SK-N-SH treated with all-trans-retinoic acid at 6 μM for 48 hours (cell line): ENCODE measurements around the gene CEP63.
A peak's percentile ranks its signal among the peaks of the same experiment; 100 is the strongest.

Experiments
- ATAC-seq: fragments of 200-7000 bp; cut with Tn5 transposase; 3 replicates; pipeline ENCODE4 v1.9.1; 2020; ENCODE audit warnings: mild to moderate bottlenecking, moderate library complexity
- ARNTL ChIP-seq: fragments of 450-650 bp; formaldehyde crosslinking; IDR thresholded peaks from 2 replicates; pipeline ENCODE4 v1.5.0; 2020; ENCODE audit warnings: low read depth, mild to moderate bottlenecking, moderate library complexity, borderline replicate concordance
- BACH2 ChIP-seq: fragments of 250-450 bp; sonication (Bioruptor Pico); IDR thresholded peaks from 2 replicates; pipeline ENCODE4 v1.9.0; 2021; ENCODE audit warnings: mild to moderate bottlenecking, borderline replicate concordance
- CSDC2 ChIP-seq: fragments of 250-450 bp; sonication (Bioruptor Pico); IDR thresholded peaks from 2 replicates; pipeline ENCODE4 v1.5.0; 2020; ENCODE audit warnings: mild to moderate bottlenecking, moderate library complexity
- ESRRG ChIP-seq: fragments of 250-450 bp; sonication (Bioruptor Pico); IDR thresholded peaks from 2 replicates; pipeline ENCODE4 v1.6.1; 2021; ENCODE audit warnings: mild to moderate bottlenecking
- GLIS3 ChIP-seq: fragments of 250-450 bp; sonication (Bioruptor Pico); IDR thresholded peaks from 2 replicates; pipeline ENCODE4 v1.5.0; 2020; ENCODE audit warnings: mild to moderate bottlenecking, moderate library complexity
- ISL1 ChIP-seq: fragments of 250-450 bp; sonication (Bioruptor Pico); IDR thresholded peaks from 2 replicates; pipeline ENCODE4 v2.1.2; 2022; ENCODE audit warnings: mild to moderate bottlenecking, moderate library complexity
- OSR1 ChIP-seq: fragments of 250-450 bp; sonication (Bioruptor Pico); IDR thresholded peaks from 2 replicates; pipeline ENCODE4 v1.8.0; 2022; ENCODE audit warnings: moderate library complexity, mild to moderate bottlenecking, inconsistent platforms
- PPARA ChIP-seq: fragments of 250-450 bp; sonication (Bioruptor Pico); IDR thresholded peaks from 2 replicates; pipeline ENCODE4 v1.5.0; 2020; ENCODE audit warnings: mild to moderate bottlenecking, borderline replicate concordance
- RARB ChIP-seq: fragments of 250-450 bp; sonication (Bioruptor Pico); IDR thresholded peaks from 2 replicates; pipeline ENCODE4 v1.8.0; 2021; ENCODE audit warnings: mild to moderate bottlenecking, moderate library complexity
- SNAI2 ChIP-seq: fragments of 250-450 bp; sonication (Bioruptor Pico); IDR thresholded peaks from 2 replicates; pipeline ENCODE4 v1.5.0; 2020; ENCODE audit warnings: mild to moderate bottlenecking, moderate library complexity
- TCF4 ChIP-seq: fragments of 250-450 bp; sonication (Bioruptor Pico); IDR thresholded peaks from 2 replicates; pipeline ENCODE4 v1.8.0; 2021; ENCODE audit warnings: mild to moderate bottlenecking, moderate library complexity, borderline replicate concordance
- TOX ChIP-seq: fragments of 250-450 bp; sonication (Bioruptor Pico); IDR thresholded peaks from 2 replicates; pipeline ENCODE4 v1.8.0; 2021; ENCODE audit warnings: mild to moderate bottlenecking, moderate library complexity, borderline replicate concordance
- ZC3H10 ChIP-seq: fragments of 250-450 bp; sonication (Bioruptor Pico); IDR thresholded peaks from 2 replicates; pipeline ENCODE4 v1.5.1; 2021; ENCODE audit warnings: mild to moderate bottlenecking, moderate library complexity
- ZFP3 ChIP-seq: fragments of 250-450 bp; sonication (Bioruptor Pico); IDR thresholded peaks from 2 replicates; pipeline ENCODE4 v1.5.0; 2020; ENCODE audit warnings: mild to moderate bottlenecking, moderate library complexity
- ZFP30 ChIP-seq: fragments of 450-650 bp; formaldehyde crosslinking; IDR thresholded peaks from 2 replicates; pipeline ENCODE4 v1.5.0; 2022; ENCODE audit warnings: mild to moderate bottlenecking, moderate library complexity
- ZNF565 ChIP-seq: fragments of 450-650 bp; formaldehyde crosslinking; conservative IDR thresholded peaks from 2 replicates; pipeline ENCODE4 v1.5.0; 2020; ENCODE audit warnings: low read depth, mild to moderate bottlenecking, moderate library complexity
- ZNF70 ChIP-seq: fragments of 450-650 bp; formaldehyde crosslinking; IDR thresholded peaks from 2 replicates; pipeline ENCODE4 v1.5.0; 2020; ENCODE audit warnings: mild to moderate bottlenecking, moderate library complexity
- ZNF8 ChIP-seq: fragments of 450-650 bp; formaldehyde crosslinking; IDR thresholded peaks from 2 replicates; pipeline ENCODE4 v1.5.0; 2020; ENCODE audit warnings: mild to moderate bottlenecking, moderate library complexity
- TF ChIP-seq, protein P1 (sequence below): fragments of 250-450 bp; sonication (Bioruptor Pico); IDR thresholded peaks from 2 replicates; pipeline ENCODE4 v1.8.0; 2021; ENCODE audit warnings: low read depth, mild to moderate bottlenecking, moderate library complexity, borderline replicate concordance
- TF ChIP-seq, protein P2 (sequence below): fragments of 250-450 bp; sonication (Bioruptor Pico); IDR thresholded peaks from 2 replicates; pipeline ENCODE4 v1.5.1; 2020; ENCODE audit warnings: low read depth, mild to moderate bottlenecking, moderate library complexity
- TF ChIP-seq, protein P3 (sequence below): fragments of 250-450 bp; sonication (Bioruptor Pico); IDR thresholded peaks from 2 replicates; pipeline ENCODE4 v1.5.1; 2021; ENCODE audit warnings: mild to moderate bottlenecking, moderate library complexity
- TF ChIP-seq, protein P4 (sequence below): fragments of 250-450 bp; sonication (Bioruptor Pico); IDR thresholded peaks from 2 replicates; pipeline ENCODE4 v1.5.0; 2020; ENCODE audit warnings: mild to moderate bottlenecking, moderate library complexity
- TF ChIP-seq, protein P5 (sequence below): fragments of 250-450 bp; sonication (Bioruptor Pico); IDR thresholded peaks from 2 replicates; pipeline ENCODE4 v1.8.0; 2020; ENCODE audit warnings: mild to moderate bottlenecking, moderate library complexity, borderline replicate concordance

CEP63 gene

DNA sequence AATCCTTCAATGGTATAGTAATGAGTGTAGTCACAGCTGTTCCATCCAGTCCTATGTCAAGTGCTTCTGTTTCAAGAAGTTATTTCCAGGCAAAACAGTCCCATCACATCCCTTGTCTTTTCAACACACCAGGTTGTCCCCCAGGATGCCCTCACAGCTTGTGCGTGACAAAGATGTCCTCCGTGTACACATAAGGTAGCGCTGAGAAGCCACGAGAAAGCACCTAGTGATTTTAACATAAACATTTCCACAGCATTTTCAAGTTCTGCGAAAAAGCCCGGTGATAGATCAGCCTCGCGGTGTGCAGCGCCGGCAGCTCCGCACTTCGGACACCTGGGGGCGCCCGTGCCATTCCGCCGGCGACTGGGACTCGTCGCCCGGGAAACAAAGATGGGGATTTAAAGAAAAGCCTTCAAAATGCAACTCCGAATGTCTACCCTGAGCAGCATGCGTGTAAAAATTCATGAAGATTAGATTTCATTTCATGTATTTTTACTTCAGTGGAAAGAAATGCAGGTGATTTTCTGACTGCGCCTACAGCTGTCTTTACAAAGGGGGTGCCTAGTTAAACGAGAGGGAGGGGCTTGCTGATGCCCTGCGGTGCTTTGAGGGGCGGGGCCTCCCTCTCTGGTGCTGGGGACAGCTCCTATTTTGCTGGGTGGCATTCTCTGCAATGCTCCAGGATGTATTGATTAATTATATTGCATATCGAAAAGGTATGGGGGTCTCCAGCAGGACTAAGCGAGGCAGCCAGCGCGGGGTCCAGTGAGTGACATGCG is 115.0 kb downstream of the CEP63 start (continued):
- TF ChIP-seq, protein P1, sequence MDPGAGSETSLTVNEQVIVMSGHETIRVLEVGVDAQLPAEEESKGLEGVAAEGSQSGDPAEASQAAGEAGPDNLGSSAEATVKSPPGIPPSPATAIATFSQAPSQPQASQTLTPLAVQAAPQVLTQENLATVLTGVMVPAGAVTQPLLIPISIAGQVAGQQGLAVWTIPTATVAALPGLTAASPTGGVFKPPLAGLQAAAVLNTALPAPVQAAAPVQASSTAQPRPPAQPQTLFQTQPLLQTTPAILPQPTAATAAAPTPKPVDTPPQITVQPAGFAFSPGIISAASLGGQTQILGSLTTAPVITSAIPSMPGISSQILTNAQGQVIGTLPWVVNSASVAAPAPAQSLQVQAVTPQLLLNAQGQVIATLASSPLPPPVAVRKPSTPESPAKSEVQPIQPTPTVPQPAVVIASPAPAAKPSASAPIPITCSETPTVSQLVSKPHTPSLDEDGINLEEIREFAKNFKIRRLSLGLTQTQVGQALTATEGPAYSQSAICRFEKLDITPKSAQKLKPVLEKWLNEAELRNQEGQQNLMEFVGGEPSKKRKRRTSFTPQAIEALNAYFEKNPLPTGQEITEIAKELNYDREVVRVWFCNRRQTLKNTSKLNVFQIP = no peak
- TF ChIP-seq, protein P2, sequence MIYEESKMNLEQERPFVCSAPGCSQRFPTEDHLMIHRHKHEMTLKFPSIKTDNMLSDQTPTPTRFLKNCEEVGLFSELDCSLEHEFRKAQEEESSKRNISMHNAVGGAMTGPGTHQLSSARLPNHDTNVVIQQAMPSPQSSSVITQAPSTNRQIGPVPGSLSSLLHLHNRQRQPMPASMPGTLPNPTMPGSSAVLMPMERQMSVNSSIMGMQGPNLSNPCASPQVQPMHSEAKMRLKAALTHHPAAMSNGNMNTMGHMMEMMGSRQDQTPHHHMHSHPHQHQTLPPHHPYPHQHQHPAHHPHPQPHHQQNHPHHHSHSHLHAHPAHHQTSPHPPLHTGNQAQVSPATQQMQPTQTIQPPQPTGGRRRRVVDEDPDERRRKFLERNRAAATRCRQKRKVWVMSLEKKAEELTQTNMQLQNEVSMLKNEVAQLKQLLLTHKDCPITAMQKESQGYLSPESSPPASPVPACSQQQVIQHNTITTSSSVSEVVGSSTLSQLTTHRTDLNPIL (CRISPR knock-in tag) = no peak

- TF ChIP-seq ZFP30 (CRISPR knock-in tag) = no peak
- TF ChIP-seq, protein P3, sequence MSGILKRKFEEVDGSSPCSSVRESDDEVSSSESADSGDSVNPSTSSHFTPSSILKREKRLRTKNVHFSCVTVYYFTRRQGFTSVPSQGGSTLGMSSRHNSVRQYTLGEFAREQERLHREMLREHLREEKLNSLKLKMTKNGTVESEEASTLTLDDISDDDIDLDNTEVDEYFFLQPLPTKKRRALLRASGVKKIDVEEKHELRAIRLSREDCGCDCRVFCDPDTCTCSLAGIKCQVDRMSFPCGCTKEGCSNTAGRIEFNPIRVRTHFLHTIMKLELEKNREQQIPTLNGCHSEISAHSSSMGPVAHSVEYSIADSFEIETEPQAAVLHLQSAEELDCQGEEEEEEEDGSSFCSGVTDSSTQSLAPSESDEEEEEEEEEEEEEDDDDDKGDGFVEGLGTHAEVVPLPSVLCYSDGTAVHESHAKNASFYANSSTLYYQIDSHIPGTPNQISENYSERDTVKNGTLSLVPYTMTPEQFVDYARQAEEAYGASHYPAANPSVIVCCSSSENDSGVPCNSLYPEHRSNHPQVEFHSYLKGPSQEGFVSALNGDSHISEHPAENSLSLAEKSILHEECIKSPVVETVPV (CRISPR knock-in tag) = no peak
- no peak for TF ChIP-seq ZFP3 (CRISPR knock-in tag)
- TF ChIP-seq ESRRG (CRISPR knock-in tag) = no peak
- TF ChIP-seq, protein P4, sequence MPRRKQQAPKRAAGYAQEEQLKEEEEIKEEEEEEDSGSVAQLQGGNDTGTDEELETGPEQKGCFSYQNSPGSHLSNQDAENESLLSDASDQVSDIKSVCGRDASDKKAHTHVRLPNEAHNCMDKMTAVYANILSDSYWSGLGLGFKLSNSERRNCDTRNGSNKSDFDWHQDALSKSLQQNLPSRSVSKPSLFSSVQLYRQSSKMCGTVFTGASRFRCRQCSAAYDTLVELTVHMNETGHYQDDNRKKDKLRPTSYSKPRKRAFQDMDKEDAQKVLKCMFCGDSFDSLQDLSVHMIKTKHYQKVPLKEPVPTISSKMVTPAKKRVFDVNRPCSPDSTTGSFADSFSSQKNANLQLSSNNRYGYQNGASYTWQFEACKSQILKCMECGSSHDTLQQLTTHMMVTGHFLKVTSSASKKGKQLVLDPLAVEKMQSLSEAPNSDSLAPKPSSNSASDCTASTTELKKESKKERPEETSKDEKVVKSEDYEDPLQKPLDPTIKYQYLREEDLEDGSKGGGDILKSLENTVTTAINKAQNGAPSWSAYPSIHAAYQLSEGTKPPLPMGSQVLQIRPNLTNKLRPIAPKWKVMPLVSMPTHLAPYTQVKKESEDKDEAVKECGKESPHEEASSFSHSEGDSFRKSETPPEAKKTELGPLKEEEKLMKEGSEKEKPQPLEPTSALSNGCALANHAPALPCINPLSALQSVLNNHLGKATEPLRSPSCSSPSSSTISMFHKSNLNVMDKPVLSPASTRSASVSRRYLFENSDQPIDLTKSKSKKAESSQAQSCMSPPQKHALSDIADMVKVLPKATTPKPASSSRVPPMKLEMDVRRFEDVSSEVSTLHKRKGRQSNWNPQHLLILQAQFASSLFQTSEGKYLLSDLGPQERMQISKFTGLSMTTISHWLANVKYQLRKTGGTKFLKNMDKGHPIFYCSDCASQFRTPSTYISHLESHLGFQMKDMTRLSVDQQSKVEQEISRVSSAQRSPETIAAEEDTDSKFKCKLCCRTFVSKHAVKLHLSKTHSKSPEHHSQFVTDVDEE = no peak
- TF ChIP-seq OSR1 = no peak
- no peak for TF ChIP-seq ZNF70 (CRISPR knock-in tag)
- no peak for TF ChIP-seq CSDC2
- TF ChIP-seq ZNF8 = no peak
- TF ChIP-seq PPARA (CRISPR knock-in tag) = no peak
- TF ChIP-seq RARB (CRISPR knock-in tag) = no peak
- TF ChIP-seq ZC3H10 (CRISPR knock-in tag) = no peak
- no peak for TF ChIP-seq SNAI2 (CRISPR knock-in tag)
- TF ChIP-seq, protein P5, sequence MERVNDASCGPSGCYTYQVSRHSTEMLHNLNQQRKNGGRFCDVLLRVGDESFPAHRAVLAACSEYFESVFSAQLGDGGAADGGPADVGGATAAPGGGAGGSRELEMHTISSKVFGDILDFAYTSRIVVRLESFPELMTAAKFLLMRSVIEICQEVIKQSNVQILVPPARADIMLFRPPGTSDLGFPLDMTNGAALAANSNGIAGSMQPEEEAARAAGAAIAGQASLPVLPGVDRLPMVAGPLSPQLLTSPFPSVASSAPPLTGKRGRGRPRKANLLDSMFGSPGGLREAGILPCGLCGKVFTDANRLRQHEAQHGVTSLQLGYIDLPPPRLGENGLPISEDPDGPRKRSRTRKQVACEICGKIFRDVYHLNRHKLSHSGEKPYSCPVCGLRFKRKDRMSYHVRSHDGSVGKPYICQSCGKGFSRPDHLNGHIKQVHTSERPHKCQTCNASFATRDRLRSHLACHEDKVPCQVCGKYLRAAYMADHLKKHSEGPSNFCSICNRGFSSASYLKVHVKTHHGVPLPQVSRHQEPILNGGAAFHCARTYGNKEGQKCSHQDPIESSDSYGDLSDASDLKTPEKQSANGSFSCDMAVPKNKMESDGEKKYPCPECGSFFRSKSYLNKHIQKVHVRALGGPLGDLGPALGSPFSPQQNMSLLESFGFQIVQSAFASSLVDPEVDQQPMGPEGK (CRISPR knock-in tag) = no peak
- TF ChIP-seq TCF4 (CRISPR knock-in tag) = no peak
- no peak for TF ChIP-seq TOX (CRISPR knock-in tag)
- no peak for TF ChIP-seq BACH2
- no peak for TF ChIP-seq ISL1 (CRISPR knock-in tag)
- peak; percentile 74 for ATAC-seq
Measured at GRCh38 chr3:134601539-134602439, 115.9 kb downstream of the CEP63 start.

DNA sequence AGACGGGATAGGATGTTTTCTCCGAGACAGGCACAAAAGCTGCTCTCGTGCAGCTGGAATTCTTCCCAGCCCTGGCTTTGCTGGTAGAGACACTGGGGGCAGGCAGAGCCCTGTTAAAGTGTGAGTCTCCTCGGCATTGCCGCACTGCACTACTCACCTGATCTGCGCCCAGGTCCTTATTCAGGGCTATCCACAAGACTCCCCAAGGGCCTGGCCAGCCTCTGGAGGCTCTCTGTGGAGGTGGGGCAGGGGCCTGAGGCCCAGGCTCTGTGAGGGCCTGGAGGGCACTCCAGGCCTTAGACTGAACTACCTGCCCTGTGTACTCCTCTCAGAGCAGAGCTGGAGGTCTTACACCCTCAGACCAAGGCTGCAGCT is 116.6 kb downstream of the CEP63 start:
- peak; percentile 5 for ATAC-seq
- TF ChIP-seq GLIS3 (no peak), ISL1 (CRISPR knock-in tag) (no peak), TOX (CRISPR knock-in tag) (no peak), ARNTL (CRISPR knock-in tag) (no peak), ZNF565 (CRISPR knock-in tag) (no peak), CSDC2 (no peak), ZFP3 (CRISPR knock-in tag) (no peak), SNAI2 (CRISPR knock-in tag) (no peak), ZNF8 (no peak)
- TF ChIP-seq, protein P2 (CRISPR knock-in tag) = no peak
- TF ChIP-seq, protein P3 (CRISPR knock-in tag) = no peak
